Choroid plexus epithelial cell (primary cell): ENCODE results near the gene PLCB1.

Source experiments
- DNase-seq: peaks from one replicate; pipeline ENCODE4 v3.0.0-alpha.2; 2010; ENCODE audit warnings: low read depth
- H3K4me3 ChIP-seq: 2 replicates; pipeline ENCODE4 v1.5.1; 2011; ENCODE audit warnings: low read depth, mild to moderate bottlenecking, control low read depth, low read length, moderate library complexity
- CTCF ChIP-seq: conservative IDR thresholded peaks from 2 replicates; pipeline ENCODE4 v1.5.1; 2011; ENCODE audit warnings: low read depth, mild to moderate bottlenecking, control low read depth, inconsistent platforms, low read length, moderate library complexity

PLCB1 gene

GRCh38 chr20:8129211-8129976 lies 2.7 kb upstream of the PLCB1 start:
- no peak for TF ChIP-seq CTCF
- no peak overlapping the region for H3K4me3 ChIP-seq
- peak; percentile 82 for DNase-seq

DNA sequence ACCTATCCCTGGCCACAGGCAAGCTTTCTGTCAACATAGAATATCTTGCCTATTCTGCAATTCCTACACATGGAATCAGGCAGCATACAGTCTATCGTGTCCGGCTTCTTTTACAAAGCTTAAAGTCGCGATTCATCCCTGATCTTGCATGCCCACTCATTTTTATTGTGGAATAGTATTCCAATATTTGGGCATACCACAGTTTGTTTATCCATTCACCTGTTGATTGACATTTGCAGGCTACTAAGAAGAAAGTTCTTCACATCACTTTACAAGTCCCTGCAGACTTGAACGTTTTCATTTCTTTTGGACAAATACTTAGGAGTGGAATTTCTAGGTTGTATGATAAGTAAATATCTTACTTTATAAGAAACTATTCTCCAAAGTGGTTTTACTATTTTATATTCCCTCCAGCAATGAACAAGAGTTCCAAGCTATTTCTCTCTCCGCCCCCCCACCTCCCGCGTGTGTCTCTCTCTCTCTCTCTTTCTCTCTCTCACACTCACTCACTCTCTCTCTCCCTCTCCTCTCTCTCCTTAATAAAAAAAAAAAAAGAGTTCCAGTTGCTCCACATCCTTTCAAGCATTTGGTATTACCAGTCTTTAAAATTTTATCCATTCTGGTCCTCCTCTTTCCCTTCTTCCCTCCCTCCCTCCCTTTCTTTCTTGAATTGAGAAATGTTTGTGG lies 1.1 kb upstream of the PLCB1 start:
- DNase-seq = no peak
- TF ChIP-seq CTCF = no peak
- peak overlapping the region; percentile 66 for H3K4me3 ChIP-seq

DNA sequence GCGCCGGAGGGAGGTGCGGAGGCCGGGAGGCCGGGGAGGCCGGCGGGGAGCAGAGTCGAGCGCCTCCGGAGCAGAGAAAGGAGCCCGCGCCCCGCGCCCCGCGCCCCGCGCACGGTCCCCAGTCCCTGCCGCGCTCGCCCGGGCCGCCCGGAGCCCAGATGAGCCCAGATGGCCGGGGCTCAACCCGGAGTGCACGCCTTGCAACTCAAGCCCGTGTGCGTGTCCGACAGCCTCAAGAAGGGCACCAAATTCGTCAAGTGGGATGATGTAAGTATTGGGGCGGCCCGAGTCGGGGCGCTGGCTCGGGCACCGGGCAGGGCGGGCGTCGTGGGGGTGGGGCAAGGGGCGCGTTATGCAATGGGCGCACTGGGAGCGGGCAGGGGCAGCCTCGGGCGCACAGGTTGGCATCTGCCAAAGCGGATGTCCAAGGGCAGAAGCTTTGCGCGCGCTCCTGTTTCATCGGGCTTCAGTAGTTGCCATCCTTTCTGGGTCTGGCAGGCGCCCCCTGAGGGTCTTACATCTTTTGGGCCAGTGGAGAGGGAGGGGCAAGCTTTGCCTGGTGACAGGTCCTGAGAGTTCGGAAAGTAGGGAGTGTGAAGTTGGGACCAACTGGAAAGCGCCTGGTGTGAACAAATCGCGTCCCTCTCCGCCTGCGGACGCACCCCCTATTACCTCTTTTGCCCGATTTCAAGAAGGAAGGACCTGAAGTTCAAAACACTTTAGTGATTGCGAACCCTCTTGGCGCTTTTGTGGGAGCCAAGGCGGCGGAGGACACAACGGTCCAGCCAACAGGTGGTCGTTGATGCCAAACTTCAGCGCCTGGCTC lies 631 bp downstream of the PLCB1 start:
- TF ChIP-seq CTCF = no peak
- peak; percentile 22 for DNase-seq
- H3K4me3 ChIP-seq = peak overlapping the region; percentile 66

DNA sequence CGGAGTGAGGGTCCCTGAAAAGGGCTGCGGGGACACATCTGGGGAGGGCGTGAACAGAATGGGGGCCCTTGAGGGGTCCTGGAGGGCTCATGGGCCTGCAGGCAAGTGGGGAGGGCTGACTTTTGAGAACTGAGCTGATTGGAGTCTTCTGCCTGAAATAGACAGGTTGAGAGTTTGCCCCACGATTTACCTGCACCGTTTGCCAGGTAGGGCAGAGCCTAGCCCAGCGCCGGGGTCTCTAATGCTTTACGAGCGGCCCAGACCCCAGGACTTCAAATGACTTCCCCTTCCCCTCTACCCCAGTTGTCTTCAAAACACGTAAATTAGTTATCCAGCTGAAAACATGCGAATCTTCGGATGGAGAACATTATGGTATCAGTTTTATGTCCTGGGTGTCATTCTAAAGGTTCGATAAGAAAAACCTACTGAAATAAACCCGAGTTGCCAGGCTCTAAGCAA lies 1.3 kb downstream of the PLCB1 start:
- no peak for TF ChIP-seq CTCF
- H3K4me3 ChIP-seq = peak overlapping the region; percentile 66
- no peak for DNase-seq

DNA sequence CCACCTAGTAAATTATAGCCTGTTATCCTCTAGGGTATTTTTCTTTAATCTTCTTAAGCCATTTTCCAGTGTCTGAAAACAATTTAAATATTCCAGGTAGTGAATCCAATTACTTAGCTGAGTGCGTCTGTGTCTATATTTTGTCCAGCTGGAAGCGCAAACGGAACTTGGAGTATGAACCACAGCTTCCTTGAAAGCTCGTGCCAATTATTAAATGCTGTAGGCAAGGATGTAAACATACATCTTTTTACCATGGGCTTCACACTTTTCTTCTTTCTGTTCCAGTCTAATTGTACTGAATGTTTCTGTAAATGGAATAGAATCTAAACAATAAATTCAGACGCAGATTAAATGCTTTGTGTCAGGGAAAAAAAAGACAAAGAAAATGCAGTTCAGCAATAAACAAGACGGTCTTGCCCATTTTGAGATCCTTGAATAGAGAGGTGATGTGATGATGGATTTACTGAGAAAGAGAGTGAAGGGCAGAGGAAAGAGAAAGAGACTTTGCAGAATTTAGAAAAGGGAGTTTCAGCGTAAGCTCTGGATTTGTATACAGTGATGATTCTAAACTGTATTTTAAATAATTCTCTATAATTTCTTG lies 1.9 kb downstream of the PLCB1 start:
- H3K4me3 ChIP-seq = no peak overlapping the region
- TF ChIP-seq CTCF = no peak
- DNase-seq = no peak

GRCh38 chr20:8139899-8140298 lies 7.8 kb downstream of the PLCB1 start:
- DNase-seq = no peak
- H3K4me3 ChIP-seq = no peak overlapping the region
- no peak for TF ChIP-seq CTCF
